Tibial nerve (tissue), 3 donors: Measurements from ENCODE around the gene IZUMO4.

Experiments
- POLR2A ChIP-seq, 2 donors: fragments of 450-650 bp; IDR thresholded peaks; one replicate each; pipeline ENCODE4 v1.6.1; 2017; ENCODE audit warnings: antibody characterized with exemption in 2 of 2, mild to moderate bottlenecking in 2 of 2, moderate library complexity in 2 of 2
- TF ChIP-seq, protein P1 (sequence below), 5 experiments: fragments of 200-600 bp in 3 of 5; fragments of 450-650 bp in 2 of 5; sonication (generic) in 3 of 5; IDR thresholded peaks; one replicate each; pipeline ENCODE4 v1.5.1; 2016 to 2019; ENCODE audit warnings: antibody characterized with exemption in 5 of 5, mild to moderate bottlenecking in 3 of 5, moderate library complexity in 2 of 5

- TF ChIP-seq, protein P1, sequence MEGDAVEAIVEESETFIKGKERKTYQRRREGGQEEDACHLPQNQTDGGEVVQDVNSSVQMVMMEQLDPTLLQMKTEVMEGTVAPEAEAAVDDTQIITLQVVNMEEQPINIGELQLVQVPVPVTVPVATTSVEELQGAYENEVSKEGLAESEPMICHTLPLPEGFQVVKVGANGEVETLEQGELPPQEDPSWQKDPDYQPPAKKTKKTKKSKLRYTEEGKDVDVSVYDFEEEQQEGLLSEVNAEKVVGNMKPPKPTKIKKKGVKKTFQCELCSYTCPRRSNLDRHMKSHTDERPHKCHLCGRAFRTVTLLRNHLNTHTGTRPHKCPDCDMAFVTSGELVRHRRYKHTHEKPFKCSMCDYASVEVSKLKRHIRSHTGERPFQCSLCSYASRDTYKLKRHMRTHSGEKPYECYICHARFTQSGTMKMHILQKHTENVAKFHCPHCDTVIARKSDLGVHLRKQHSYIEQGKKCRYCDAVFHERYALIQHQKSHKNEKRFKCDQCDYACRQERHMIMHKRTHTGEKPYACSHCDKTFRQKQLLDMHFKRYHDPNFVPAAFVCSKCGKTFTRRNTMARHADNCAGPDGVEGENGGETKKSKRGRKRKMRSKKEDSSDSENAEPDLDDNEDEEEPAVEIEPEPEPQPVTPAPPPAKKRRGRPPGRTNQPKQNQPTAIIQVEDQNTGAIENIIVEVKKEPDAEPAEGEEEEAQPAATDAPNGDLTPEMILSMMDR (IDR thresholded peaks at IDR 0.05): no peak
- no peak for TF ChIP-seq POLR2A (IDR thresholded peaks at IDR 0.05)
These were observed 16.3 kb upstream of the IZUMO4 start for GRCh38 chr19:2080336-2080988.
